ENCODE data around the gene RARG.

DNA sequence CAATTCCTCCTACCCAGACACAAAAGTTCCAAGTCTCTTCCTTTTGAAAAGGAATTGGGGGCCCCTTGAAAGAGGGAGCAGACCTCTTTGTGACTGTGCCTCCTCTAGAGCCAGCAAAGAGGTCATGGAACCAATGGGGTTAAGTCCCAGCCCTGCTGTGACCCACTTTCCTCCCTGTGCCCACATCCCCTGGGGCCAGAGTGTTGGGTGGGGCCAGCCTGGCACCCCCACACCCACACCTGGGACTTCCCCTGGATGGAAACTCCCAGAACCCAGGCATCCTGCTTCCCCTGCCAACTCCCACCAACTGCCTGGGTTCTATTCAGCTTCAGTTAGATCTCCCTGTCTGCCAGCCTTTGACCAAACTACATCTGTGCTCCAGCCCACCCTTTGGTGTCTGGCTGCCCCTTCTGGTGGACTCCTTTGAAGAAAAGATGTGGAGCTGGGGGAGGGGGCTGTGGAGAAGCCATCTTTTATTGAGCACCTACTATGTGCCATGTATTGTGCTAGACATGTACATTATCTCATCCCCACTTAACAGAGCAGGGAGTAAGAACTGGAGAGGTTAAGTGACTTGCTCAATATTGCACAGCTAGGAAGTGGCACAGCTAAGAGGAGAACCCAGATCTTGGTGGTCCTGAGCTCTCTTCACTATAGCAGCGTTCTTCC lies 4.6 kb upstream of the RARG start:
- TF ChIP-seq, protein P1, sequence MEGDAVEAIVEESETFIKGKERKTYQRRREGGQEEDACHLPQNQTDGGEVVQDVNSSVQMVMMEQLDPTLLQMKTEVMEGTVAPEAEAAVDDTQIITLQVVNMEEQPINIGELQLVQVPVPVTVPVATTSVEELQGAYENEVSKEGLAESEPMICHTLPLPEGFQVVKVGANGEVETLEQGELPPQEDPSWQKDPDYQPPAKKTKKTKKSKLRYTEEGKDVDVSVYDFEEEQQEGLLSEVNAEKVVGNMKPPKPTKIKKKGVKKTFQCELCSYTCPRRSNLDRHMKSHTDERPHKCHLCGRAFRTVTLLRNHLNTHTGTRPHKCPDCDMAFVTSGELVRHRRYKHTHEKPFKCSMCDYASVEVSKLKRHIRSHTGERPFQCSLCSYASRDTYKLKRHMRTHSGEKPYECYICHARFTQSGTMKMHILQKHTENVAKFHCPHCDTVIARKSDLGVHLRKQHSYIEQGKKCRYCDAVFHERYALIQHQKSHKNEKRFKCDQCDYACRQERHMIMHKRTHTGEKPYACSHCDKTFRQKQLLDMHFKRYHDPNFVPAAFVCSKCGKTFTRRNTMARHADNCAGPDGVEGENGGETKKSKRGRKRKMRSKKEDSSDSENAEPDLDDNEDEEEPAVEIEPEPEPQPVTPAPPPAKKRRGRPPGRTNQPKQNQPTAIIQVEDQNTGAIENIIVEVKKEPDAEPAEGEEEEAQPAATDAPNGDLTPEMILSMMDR (optimal IDR thresholded peaks at IDR 0.05 in 1 of 3, IDR thresholded peaks at IDR 0.05 in 1 of 3, conservative IDR thresholded peaks at IDR 0.05 in 1 of 3; ENCODE audit: extremely low read depth in 1 of 3, insufficient read depth in 2 of 3, low read length in 3 of 3): no peak
- no peak for TF ChIP-seq EZH2 (IDR thresholded peaks at IDR 0.05; ENCODE audit: low read length)
